ENCODE measurements around the gene PCDHB10.
"Not testable (repeated sequence)": the region's sequence is repeated elsewhere in the genome, so short reads cannot be mapped to it uniquely, and the experiment has no call there.

Gene PCDHB10

DNA sequence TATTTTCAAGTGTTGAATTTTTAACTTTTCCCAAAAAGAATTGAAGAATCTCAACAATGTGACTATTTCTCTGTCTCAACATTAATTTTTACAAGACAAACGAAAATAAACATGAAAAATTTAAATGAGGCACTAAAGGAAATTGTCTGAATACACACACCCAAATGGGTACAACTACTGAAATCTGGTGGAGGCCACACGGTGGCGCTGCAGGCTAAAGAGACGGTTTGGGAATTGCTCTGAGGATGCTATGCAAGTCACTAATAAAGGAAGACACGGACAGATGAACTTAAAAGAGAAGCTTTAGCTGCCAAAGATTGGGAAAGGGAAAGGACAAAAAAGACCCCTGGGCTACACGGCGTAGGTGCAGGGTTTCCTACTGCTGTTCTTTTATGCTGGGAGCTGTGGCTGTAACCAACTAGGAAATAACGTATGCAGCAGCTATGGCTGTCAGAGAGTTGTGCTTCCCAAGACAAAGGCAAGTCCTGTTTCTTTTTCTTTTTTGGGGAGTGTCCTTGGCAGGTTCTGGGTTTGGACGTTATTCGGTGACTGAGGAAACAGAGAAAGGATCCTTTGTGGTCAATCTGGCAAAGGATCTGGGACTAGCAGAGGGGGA, at the start of gene PCDHB10:
PCDHB10 (plus strand) TSS at position 244 of the 616 bp plus-strand sequence; CDS start at position 444, 200 bp downstream.
- DNase-seq (ENCODE audit: low read depth) = no peak

DNA sequence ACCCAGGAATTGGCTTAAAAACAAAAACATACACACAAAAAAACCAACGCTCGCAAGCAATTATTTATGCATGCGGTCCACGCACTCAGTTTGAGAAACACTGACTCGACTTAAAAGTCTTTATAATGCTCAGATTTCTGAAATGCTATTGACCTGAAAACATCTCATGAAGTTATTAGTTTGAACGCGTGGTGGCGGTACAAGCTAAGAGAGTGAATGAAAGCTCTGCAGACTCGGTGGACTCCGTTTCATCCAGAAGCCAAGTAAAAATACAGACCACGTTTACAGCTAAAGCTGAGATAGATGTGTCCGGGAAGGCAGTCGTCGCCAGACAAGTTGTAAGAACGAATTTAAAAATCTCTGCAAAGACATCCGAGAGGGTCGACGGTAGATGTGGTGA, 42.3 kb upstream of the PCDHB10 start, which contains the start of gene PCDHB6:
PCDHB6 (plus strand) TSS at position 246 of the 400 bp plus-strand sequence. CDS start 201 bp downstream, outside the sequence.
- no peak for DNase-seq (ENCODE audit: low read depth)

DNA sequence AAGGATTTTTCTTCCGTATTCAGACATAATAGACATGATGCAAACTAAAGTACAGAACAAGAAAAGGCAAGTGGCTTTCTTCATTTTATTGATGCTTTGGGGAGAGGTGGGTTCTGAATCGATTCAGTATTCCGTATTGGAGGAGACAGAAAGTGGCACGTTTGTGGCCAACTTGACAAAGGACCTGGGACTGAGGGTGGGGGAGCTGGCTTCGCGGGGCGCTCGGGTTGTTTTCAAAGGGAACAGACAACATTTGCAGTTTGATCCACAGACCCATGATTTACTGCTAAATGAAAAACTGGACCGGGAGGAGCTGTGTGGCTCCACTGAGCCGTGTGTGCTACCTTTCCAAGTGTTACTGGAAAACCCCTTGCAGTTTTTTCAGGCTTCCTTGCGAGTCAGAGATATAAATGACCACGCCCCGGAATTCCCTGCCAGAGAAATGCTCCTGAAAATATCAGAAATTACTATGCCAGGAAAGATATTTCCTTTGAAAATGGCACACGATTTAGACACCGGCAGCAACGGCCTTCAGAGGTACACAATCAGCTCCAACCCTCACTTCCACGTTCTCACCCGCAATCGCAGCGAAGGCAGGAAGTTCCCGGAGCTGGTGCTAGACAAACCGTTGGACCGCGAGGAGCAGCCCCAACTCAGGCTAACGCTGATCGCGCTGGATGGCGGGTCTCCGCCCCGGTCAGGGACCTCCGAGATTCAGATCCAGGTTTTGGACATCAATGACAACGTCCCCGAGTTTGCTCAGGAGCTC, 41.7 kb upstream of the PCDHB10 start:
- DNase-seq (ENCODE audit: low read depth) = no peak

DNA sequence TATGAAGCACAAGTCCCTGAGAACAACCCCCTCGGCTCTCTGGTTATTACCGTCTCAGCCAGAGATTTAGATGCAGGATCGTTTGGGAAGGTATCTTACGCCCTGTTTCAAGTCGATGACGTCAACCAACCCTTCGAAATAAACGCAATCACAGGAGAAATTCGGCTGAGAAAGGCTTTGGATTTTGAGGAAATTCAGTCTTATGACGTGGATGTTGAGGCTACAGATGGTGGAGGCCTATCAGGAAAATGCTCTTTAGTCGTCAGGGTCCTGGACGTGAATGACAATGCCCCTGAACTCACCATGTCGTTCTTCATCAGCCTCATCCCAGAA, 41.2 kb upstream of the PCDHB10 start:
- DNase-seq (ENCODE audit: low read depth) = no peak

DNA sequence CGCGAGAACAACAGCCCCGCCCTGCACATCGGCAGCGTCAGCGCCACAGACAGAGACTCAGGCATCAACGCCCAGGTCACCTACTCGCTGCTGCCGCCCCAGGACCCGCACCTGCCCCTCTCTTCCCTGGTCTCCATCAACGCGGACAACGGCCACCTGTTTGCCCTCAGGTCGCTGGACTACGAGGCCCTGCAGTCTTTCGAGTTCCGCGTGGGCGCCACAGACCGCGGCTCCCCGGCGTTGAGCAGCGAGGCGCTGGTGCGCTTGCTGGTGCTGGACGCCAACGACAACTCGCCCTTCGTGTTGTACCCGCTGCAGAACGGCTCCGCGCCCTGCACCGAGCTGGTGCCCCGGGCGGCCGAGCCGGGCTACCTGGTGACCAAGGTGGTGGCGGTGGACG, 40.5 kb upstream of the PCDHB10 start:
- not testable (repeated sequence) for DNase-seq (ENCODE audit: low read depth)

GRCh38 chr5:141152096-141152495, 40.1 kb upstream of the PCDHB10 start:
- DNase-seq (ENCODE audit: low read depth) = not testable (repeated sequence)

DNA sequence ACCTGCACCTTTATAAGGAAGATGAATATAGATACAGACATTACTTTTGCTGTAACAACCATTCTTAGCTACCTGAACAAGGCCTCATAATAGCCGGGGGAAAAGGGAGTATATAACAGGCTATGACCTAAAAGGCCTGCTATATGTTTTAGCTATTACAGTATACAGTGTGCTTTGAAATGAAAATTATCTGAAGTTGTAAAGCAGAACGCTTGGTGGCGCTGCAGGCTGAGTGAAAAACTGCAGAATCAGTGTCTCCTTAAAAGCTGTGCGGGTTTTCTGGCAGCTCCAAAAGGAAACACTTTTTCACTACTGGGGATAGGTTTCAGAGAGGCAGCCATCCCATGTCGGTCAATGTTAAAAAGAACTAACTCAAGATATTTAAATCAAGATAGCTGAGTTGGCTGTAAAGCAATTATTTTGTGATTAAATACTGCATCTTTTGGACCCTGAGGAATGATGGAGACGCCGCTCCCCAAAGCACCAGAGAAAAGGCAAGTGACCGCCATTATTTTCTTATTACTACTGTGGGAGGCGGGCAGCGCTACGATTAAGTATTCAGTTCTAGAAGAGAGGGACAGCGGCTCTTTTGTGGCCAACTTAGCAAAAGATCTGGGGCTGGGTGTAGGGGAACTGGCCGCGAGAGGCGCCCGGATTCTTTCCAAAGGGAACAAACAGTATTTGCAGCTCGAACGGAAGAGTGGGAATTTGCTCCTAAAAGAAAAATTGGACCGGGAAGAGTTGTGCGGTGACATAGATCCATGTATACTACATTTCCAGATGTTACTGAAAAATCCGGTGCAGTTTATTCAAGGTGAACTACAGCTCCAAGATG, 36.4 kb upstream of the PCDHB10 start:
- no peak for DNase-seq (ENCODE audit: low read depth)

GRCh38 chr5:141157356-141157755, 34.8 kb upstream of the PCDHB10 start:
- not testable (repeated sequence) for DNase-seq (ENCODE audit: low read depth)

GRCh38 chr5:141157901-141158300, 34.3 kb upstream of the PCDHB10 start:
- DNase-seq (ENCODE audit: low read depth) = not testable (repeated sequence)

DNA sequence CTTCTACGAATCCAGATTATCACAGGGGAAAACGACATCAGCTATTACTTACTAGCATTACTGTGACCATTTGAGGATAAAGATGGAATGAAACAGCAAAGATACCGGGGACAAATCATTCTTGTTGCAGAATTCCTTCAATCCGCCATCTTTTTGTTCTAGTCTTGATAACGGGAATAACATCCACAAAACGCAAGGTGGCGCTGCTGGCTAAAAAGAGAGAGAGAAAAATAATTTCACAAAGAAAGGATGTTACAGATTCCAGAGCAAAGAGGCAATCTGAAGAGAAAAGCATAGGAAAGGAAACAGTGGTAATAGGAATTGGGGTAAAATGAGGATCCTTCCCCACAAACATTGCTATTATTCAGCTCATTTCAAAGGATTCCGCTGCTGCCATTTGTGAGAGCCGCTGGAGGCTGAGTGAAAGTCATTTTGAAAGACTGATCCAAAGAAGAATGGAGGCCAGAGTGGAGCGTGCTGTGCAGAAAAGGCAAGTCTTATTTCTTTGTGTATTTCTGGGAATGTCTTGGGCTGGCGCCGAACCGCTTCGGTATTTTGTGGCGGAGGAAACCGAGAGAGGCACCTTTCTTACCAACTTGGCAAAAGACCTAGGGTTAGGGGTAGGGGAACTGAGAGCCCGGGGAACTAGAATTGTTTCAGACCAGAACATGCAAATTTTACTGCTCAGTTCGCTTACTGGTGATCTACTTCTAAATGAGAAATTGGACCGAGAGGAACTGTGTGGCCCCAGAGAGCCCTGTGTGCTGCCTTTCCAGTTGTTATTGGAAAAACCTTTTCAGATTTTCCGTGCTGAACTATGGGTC, 19.6 kb upstream of the PCDHB10 start, which contains the start of gene PCDHB7:
PCDHB7 (plus strand) TSS at position 264 of the 824 bp plus-strand sequence; CDS start at position 456, 192 bp downstream.
- no peak for DNase-seq (ENCODE audit: low read depth)

DNA sequence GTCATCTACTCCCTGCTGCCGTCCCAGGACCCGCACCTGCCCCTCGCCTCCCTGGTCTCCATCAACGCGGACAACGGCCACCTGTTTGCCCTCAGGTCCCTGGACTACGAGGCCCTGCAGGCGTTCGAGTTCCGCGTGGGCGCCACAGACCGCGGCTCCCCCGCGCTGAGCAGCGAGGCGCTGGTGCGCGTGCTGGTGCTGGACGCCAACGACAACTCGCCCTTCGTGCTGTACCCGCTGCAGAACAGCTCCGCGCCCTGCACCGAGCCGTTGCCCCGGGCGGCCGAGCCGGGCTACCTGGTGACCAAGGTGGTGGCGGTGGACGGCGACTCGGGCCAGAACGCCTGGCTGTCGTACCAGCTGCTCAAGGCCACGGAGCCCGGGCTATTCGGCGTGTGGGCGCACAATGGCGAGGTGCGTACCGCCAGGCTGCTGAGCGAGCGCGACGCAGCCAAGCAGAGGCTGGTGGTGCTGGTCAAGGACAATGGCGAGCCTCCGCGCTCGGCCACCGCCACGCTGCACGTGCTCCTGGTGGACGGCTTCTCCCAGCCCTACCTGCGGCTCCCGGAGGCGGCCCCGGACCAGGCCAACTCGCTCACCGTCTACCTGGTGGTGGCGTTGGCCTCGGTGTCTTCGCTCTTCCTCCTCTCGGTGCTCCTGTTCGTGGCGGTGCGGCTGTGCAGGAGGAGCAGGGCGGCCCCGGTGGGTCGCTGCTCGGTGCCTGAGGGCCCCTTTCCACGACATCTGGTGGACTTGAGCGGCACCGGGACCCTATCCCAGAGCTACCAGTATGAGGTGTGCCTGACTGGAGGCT, 17.7 kb upstream of the PCDHB10 start:
- not testable (repeated sequence) for DNase-seq (ENCODE audit: low read depth)

DNA sequence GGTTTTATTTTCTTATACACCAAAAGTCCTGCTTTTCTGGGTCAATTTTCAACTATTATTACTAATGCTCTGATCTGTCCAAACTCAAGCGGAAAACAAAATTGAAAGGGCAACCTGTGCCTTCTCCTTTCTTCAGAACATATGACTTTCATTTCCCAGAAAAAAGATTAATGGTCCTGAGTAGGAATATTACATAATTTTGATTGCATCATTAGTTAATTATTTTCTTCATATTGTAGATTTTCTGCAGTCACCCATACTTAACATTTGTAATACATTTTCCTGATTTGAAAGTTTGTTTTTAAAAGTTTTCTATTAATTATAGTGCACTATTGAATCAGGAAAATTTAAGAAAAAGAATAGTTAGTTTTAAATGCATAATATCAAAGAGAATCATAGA, 16.2 kb upstream of the PCDHB10 start:
- no peak for DNase-seq (ENCODE audit: low read depth)

DNA sequence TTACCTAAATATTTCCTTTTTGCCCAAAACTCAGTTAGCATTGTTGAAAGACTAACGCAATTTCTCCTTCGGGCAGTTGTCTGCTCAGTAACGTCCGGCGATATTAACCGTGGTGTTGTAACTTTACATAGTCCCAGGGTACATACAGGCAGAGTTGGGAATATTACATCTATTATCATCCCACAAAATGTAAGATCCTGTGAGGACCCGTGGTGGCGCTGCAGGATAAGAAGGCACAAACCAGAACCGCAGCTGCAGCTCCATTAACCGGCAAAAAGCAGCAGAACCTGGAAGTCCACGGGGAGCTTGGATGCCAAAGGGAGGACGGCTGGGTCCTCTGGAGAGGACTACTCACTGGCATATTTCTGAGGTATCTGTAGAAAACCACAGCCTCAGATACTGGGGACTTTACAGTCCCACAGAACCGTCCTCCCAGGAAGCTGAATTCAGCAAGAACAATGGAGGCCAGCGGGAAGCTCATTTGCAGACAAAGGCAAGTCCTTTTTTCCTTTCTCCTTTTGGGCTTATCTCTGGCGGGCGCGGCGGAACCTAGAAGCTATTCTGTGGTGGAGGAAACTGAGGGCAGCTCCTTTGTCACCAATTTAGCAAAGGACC, 14.5 kb upstream of the PCDHB10 start, which contains the start of gene PCDHB8:
PCDHB8 (plus strand) TSS at position 214 of the 615 bp plus-strand sequence; CDS start at position 459, 245 bp downstream.
- DNase-seq (ENCODE audit: low read depth) = not testable (repeated sequence)

DNA sequence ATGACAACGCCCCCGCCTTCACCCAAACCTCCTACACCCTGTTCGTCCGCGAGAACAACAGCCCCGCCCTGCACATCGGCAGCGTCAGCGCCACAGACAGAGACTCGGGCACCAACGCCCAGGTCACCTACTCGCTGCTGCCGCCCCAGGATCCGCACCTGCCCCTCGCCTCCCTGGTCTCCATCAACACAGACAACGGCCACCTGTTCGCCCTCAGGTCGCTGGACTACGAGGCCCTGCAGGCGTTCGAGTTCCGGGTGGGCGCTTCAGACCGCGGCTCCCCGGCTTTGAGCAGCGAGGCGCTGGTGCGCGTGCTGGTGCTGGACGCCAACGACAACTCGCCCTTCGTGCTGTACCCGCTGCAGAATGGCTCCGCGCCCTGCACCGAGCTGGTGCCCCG, 12.8 kb upstream of the PCDHB10 start:
- DNase-seq (ENCODE audit: low read depth) = not testable (repeated sequence)

GRCh38 chr5:141179876-141180275, 12.3 kb upstream of the PCDHB10 start:
- not testable (repeated sequence) for DNase-seq (ENCODE audit: low read depth)

GRCh38 chr5:141180313-141180712, 11.8 kb upstream of the PCDHB10 start:
- DNase-seq (ENCODE audit: low read depth) = no peak

DNA sequence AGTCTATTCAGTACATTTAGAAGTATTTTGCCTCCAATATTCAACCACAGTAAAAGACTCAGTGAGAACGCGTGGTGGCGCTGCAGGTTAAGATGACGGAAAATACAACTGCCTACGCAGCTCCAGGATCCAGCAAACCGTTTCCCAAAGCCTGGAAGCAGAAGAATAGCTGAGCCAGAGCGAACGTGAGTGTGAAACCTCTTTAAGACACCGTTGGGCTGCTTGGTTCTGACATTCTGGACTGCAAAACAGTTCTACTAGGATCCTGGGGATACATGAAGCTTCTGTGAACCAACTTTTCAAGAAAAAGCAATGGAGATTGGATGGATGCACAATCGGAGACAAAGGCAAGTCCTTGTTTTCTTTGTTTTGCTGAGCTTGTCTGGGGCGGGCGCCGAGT, 9.9 kb upstream of the PCDHB10 start, which contains the start of gene PCDHB16:
PCDHB16 (plus strand) TSS at position 140 of the 400 bp plus-strand sequence; CDS start at position 313, 173 bp downstream.
- DNase-seq (ENCODE audit: low read depth) = no peak

- not testable (repeated sequence) for DNase-seq (ENCODE audit: low read depth)
These were observed 7.9 kb upstream of the PCDHB10 start for GRCh38 chr5:141184117-141184855.

GRCh38 chr5:141186897-141187512, 5.1 kb upstream of the PCDHB10 start, which contains the start of gene PCDHB9:
PCDHB9 (plus strand) TSS chr5:141187161; CDS start chr5:141187319, 158 bp downstream.
- no peak for DNase-seq (ENCODE audit: low read depth)
